H9 (cell line): ENCODE data around the gene CCDC192. TPM values are rescaled to one million over a fixed set of nuclear protein-coding genes. Genes with fewer than 3 reads are reported as not detected.

Experiments used
- DNase-seq: peaks from one replicate; pipeline ENCODE4 v3.0.0-alpha.2; 2017
- H2AFZ ChIP-seq: one replicate; pipeline ENCODE4 v1.6.1; 2013; ENCODE audit warnings: mild to moderate bottlenecking, low read length, control low read depth, moderate library complexity
- H2AK5ac ChIP-seq: 2 replicates; pipeline ENCODE4 v1.6.1; 2013; ENCODE audit warnings: low read length, control low read depth, mixed read lengths; ENCODE audit not compliant: insufficient read length
- H2BK120ac ChIP-seq: one replicate; pipeline ENCODE4 v1.6.1; 2013; ENCODE audit warnings: low read depth, mild to moderate bottlenecking, low read length, control low read depth, inconsistent platforms; ENCODE audit not compliant: poor library complexity, severe bottlenecking
- H2BK12ac ChIP-seq: 2 replicates; pipeline ENCODE4 v1.6.1; 2013; ENCODE audit warnings: low read length, control low read depth, mixed read lengths, low read depth; ENCODE audit not compliant: insufficient read length
- H2BK15ac ChIP-seq: 2 replicates; pipeline ENCODE4 v1.6.1; 2013; ENCODE audit warnings: low read depth, low read length, control low read depth
- H2BK20ac ChIP-seq: one replicate; pipeline ENCODE4 v1.6.1; 2013; ENCODE audit warnings: low read depth, mild to moderate bottlenecking, low read length, control low read depth, inconsistent platforms; ENCODE audit not compliant: poor library complexity, severe bottlenecking
- H2BK5ac ChIP-seq: 2 replicates; pipeline ENCODE4 v1.6.1; 2013; ENCODE audit warnings: low read length, control low read depth, mixed read lengths; ENCODE audit not compliant: insufficient read length
- H3K14ac ChIP-seq: 2 replicates; pipeline ENCODE4 v1.6.1; 2013; ENCODE audit warnings: low read length, control low read depth; ENCODE audit not compliant: insufficient read depth
- H3K18ac ChIP-seq: 2 replicates; pipeline ENCODE4 v1.6.1; 2013; ENCODE audit warnings: low read depth, mild to moderate bottlenecking, mixed read lengths, low read length, control low read depth; ENCODE audit not compliant: insufficient read length
- H3K23ac ChIP-seq: 2 replicates; pipeline ENCODE4 v1.6.1; 2013; ENCODE audit warnings: low read length, control low read depth, mixed read lengths, low read depth; ENCODE audit not compliant: insufficient read length
- H3K23me2 ChIP-seq: 2 replicates; pipeline ENCODE4 v1.6.1; 2013; ENCODE audit warnings: low read depth, mild to moderate bottlenecking, mixed read lengths, low read length, control low read depth; ENCODE audit not compliant: insufficient read length, poor library complexity, severe bottlenecking
- H3K27ac ChIP-seq: 2 replicates; pipeline ENCODE4 v1.5.1; 2013; ENCODE audit warnings: low read length, control low read depth, mixed read lengths, low read depth; ENCODE audit not compliant: insufficient read length
- H3K27me3 ChIP-seq: 2 replicates; pipeline ENCODE4 v1.6.1; 2013; ENCODE audit warnings: low read length, control low read depth, inconsistent platforms; ENCODE audit not compliant: insufficient read depth
- H3K4ac ChIP-seq: 2 replicates; pipeline ENCODE4 v1.6.1; 2013; ENCODE audit warnings: low read depth, mild to moderate bottlenecking, control low read depth, inconsistent platforms, low read length, moderate library complexity
- H3K4me1 ChIP-seq: 2 replicates; pipeline ENCODE4 v1.6.1; 2013; ENCODE audit warnings: low read length, control low read depth, inconsistent platforms; ENCODE audit not compliant: insufficient read depth
- H3K4me2 ChIP-seq: 2 replicates; pipeline ENCODE4 v1.6.1; 2013; ENCODE audit warnings: low read length, control low read depth, mixed read lengths; ENCODE audit not compliant: insufficient read length, insufficient read depth
- H3K56ac ChIP-seq: 2 replicates; pipeline ENCODE4 v1.6.1; 2013; ENCODE audit warnings: low read depth, mild to moderate bottlenecking, mixed read lengths, low read length, control low read depth; ENCODE audit not compliant: insufficient read length
- H3K79me1 ChIP-seq: 2 replicates; pipeline ENCODE4 v1.6.1; 2013; ENCODE audit warnings: low read depth, mild to moderate bottlenecking, moderate library complexity, low read length, control low read depth, inconsistent platforms; ENCODE audit not compliant: insufficient read depth, poor library complexity, severe bottlenecking
- H3K79me2 ChIP-seq: 2 replicates; pipeline ENCODE4 v1.6.1; 2013; ENCODE audit warnings: low read length, control low read depth, inconsistent platforms; ENCODE audit not compliant: insufficient read depth
- H3K9ac ChIP-seq: 2 replicates; pipeline ENCODE4 v1.6.1; 2013; ENCODE audit warnings: low read length, control low read depth, mixed read lengths; ENCODE audit not compliant: insufficient read length; ENCODE audit errors: extremely low read depth
- H3K9me3 ChIP-seq: one replicate; pipeline ENCODE4 v1.6.1; 2013; ENCODE audit warnings: low read depth, low read length, inconsistent platforms; ENCODE audit not compliant: control insufficient read depth
- H3T11ph ChIP-seq: one replicate; pipeline ENCODE4 v1.6.1; 2013; ENCODE audit warnings: mild to moderate bottlenecking, low read length, control low read depth, inconsistent platforms
- H4K20me1 ChIP-seq: one replicate; pipeline ENCODE4 v1.6.1; 2013; ENCODE audit not compliant: control insufficient read depth, insufficient read length, insufficient read depth
- H4K5ac ChIP-seq: 2 replicates; pipeline ENCODE4 v1.6.1; 2013; ENCODE audit warnings: low read depth, mild to moderate bottlenecking, mixed read lengths, low read length, control low read depth; ENCODE audit not compliant: insufficient read length
- H4K8ac ChIP-seq: replicated peaks from 2 replicates; pipeline ENCODE4 v1.6.1; 2013; ENCODE audit warnings: low read length, control low read depth, mixed read lengths, low read depth; ENCODE audit not compliant: insufficient read length
- H4K91ac ChIP-seq: 2 replicates; pipeline ENCODE4 v1.6.1; 2013; ENCODE audit warnings: low read depth, mild to moderate bottlenecking, moderate library complexity, mixed read lengths, low read length, control low read depth; ENCODE audit not compliant: insufficient read length
- H3K27ac Mint-ChIP-seq, 3 experiments: 2 replicates in 2 of 3; 3 replicates in 1 of 3; pipeline ENCODE4 v1.8.0; 2020 to 2021; ENCODE audit warnings: mixed read lengths in 3 of 3, mild to moderate bottlenecking in 1 of 3, moderate library complexity in 1 of 3
- H3K27me3 Mint-ChIP-seq: 2 replicates; pipeline ENCODE4 v1.8.0; 2021; ENCODE audit warnings: low read depth, mild to moderate bottlenecking, moderate library complexity, mixed read lengths
- H3K36me3 Mint-ChIP-seq, 3 experiments: 2 replicates in 2 of 3; 3 replicates in 1 of 3; pipeline ENCODE4 v1.8.0; 2020 to 2021; ENCODE audit warnings: low read depth in 3 of 3, mixed read lengths in 3 of 3; ENCODE audit not compliant: insufficient read depth in 1 of 3
- H3K4me1 Mint-ChIP-seq, 2 experiments: 2 replicates each; pipeline ENCODE4 v1.8.0; 2020; ENCODE audit warnings: mixed read lengths in 2 of 2
- H3K4me3 Mint-ChIP-seq, 2 experiments: 2 replicates in 1 of 2; 3 replicates in 1 of 2; pipeline ENCODE4 v1.8.0; 2020 to 2021; ENCODE audit warnings: mild to moderate bottlenecking in 2 of 2, mixed read lengths in 2 of 2, moderate library complexity in 1 of 2
- H3K9me3 Mint-ChIP-seq, 2 experiments: 2 replicates in 1 of 2; 3 replicates in 1 of 2; pipeline ENCODE4 v1.8.0; 2020; ENCODE audit warnings: mild to moderate bottlenecking in 2 of 2, mixed read lengths in 2 of 2, moderate library complexity in 1 of 2
- CTCF ChIP-seq: fragments of 200-600 bp; sonication (generic); conservative IDR thresholded peaks from 3 replicates; pipeline ENCODE4 v1.8.0; 2021; ENCODE audit warnings: antibody characterized with exemption, mild to moderate bottlenecking
- WGBS: extraction: QIAGEN DNeasy Blood & Tissue Kit; methylation state at CpG from one replicate; pipeline ENCODE4 v1.1.7; 2013; ENCODE audit warnings: missing lambda C conversion rate, low lambda C conversion rate, mixed read lengths; ENCODE audit not compliant: insufficient read length; ENCODE audit errors: extremely low coverage; 5-methylcytosine and 5-hydroxymethylcytosine counted together
- total RNA-seq: library from RNA; stranded (reverse); gene quantifications from 2 replicates; pipeline ENCODE4 v1.2.1, GENCODE V29; 2021

The CCDC192 gene
- total RNA-seq, 1 experiment from 2014 or later: not detected

- Histone ChIP-seq H2BK12ac (no peak overlapping the region), H4K91ac (no peak overlapping the region), H3K23me2 (no peaks in the 10 kb centered on the region), H3K4ac (no peak overlapping the region), H3K4me1 (no peaks in the 10 kb centered on the region), H2BK120ac (no peak overlapping the region), H3K56ac (no peak overlapping the region), H4K8ac (no peak overlapping the region), H3K9me3 (no peaks in the 10 kb centered on the region), H3K18ac (no peak overlapping the region), H3K27ac (no peak overlapping the region), H3K79me2 (no peaks in the 10 kb centered on the region), H4K5ac (no peak overlapping the region), H2AFZ (no peak overlapping the region), H2AK5ac (no peak overlapping the region), H4K20me1 (no peaks in the 10 kb centered on the region), H3K4me2 (no peak overlapping the region), H3K9ac (no peak overlapping the region), H3K23ac (no peak overlapping the region), H3K79me1 (no peaks in the 10 kb centered on the region), H3T11ph (no peak overlapping the region), H2BK20ac (no peak overlapping the region), H3K27me3 (no peaks in the 10 kb centered on the region), H3K14ac (no peak overlapping the region), H2BK15ac (no peak overlapping the region), H2BK5ac (no peak overlapping the region)
- no CpG with 5 or more reads among the region's 1 CpG for WGBS
- peak; percentile 61 for TF ChIP-seq CTCF
- Mint-ChIP-seq H3K27me3 (peaks cover 2% of the 10 kb centered on the region; the same call in 1 of the 2 replicates), H3K4me1 (peaks cover 13 to 20% of the 10 kb centered on the region in 2 experiments), H3K36me3 (no peaks in the 10 kb centered on the region), H3K27ac (no peak overlapping the region), H3K9me3 (no peaks in the 10 kb centered on the region), H3K4me3 (no peak overlapping the region)
- DNase-seq: no peak
Measured at GRCh38 chr5:127757576-127757975, 54.4 kb downstream of the CCDC192 start.
